RWPE2 (cell line): Measurements from ENCODE around the gene ADRB2.

Source experiments
- ATAC-seq: fragments of 200-7000 bp; cut with Tn5 transposase; 3 replicates; pipeline ENCODE4 v1.9.1; 2021; ENCODE audit warnings: low read depth
- DNase-seq: peaks from one replicate; pipeline ENCODE4 v3.0.0-alpha.2; 2020; ENCODE audit warnings: low spot score
- H3K27ac ChIP-seq: fragments of 450-650 bp; 2 replicates; pipeline ENCODE4 v1.5.1; 2017; ENCODE audit warnings: mild to moderate bottlenecking; ENCODE audit not compliant: poor library complexity, severe bottlenecking
- H3K27me3 ChIP-seq: fragments of 250-450 bp; sonication (Bioruptor Pico); 2 replicates; pipeline ENCODE4 v1.5.1; 2021; ENCODE audit warnings: mild to moderate bottlenecking, moderate library complexity; ENCODE audit not compliant: insufficient read depth, poor library complexity, severe bottlenecking
- H3K36me3 ChIP-seq: fragments of 250-450 bp; sonication (Bioruptor Pico); 2 replicates; pipeline ENCODE4 v1.5.1; 2020; ENCODE audit warnings: low read depth, mild to moderate bottlenecking, moderate library complexity
- H3K4me1 ChIP-seq: fragments of 250-450 bp; sonication (Bioruptor Pico); 2 replicates; pipeline ENCODE4 v1.5.1; 2021; ENCODE audit warnings: mild to moderate bottlenecking, moderate library complexity; ENCODE audit not compliant: insufficient read depth, poor library complexity, severe bottlenecking
- H3K4me3 ChIP-seq: fragments of 250-450 bp; sonication (Bioruptor Pico); 2 replicates; pipeline ENCODE4 v1.5.1; 2021; ENCODE audit warnings: mild to moderate bottlenecking, moderate library complexity; ENCODE audit not compliant: severe bottlenecking
- H3K9me3 ChIP-seq: fragments of 250-450 bp; sonication (Bioruptor Pico); 2 replicates; pipeline ENCODE4 v1.5.1; 2021; ENCODE audit warnings: mild to moderate bottlenecking, moderate library complexity; ENCODE audit not compliant: severe bottlenecking
- TF ChIP-seq, protein P1 (sequence below): fragments of 450-650 bp; IDR thresholded peaks from one replicate; pipeline ENCODE4 v1.5.1; 2017; ENCODE audit warnings: mild to moderate bottlenecking, moderate library complexity; ENCODE audit not compliant: poor library complexity, severe bottlenecking

ADRB2 gene

DNA sequence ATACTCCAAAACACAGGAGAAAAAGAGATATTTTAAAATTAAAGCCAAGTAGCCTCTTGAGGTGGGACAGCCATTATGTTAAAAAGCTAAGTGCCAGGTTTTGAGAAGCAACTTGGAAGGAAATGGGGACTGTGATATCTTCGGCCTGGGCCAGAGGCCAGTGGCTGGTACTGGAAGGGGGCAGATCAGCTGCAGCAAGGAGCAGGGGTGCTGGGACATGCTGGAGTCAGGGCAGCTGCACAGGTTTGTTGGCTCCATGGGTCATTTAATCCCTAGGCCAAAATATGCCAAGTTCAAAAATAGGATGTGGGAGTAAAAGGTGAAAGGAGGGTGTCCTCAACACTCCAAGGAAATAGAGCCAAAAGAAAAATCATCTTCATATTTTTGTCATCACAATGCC, 30.0 kb downstream of the ADRB2 start:
- H3K4me1 ChIP-seq = no peaks in the 10 kb centered on the region
- TF ChIP-seq, protein P1, sequence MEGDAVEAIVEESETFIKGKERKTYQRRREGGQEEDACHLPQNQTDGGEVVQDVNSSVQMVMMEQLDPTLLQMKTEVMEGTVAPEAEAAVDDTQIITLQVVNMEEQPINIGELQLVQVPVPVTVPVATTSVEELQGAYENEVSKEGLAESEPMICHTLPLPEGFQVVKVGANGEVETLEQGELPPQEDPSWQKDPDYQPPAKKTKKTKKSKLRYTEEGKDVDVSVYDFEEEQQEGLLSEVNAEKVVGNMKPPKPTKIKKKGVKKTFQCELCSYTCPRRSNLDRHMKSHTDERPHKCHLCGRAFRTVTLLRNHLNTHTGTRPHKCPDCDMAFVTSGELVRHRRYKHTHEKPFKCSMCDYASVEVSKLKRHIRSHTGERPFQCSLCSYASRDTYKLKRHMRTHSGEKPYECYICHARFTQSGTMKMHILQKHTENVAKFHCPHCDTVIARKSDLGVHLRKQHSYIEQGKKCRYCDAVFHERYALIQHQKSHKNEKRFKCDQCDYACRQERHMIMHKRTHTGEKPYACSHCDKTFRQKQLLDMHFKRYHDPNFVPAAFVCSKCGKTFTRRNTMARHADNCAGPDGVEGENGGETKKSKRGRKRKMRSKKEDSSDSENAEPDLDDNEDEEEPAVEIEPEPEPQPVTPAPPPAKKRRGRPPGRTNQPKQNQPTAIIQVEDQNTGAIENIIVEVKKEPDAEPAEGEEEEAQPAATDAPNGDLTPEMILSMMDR = no peak

DNA sequence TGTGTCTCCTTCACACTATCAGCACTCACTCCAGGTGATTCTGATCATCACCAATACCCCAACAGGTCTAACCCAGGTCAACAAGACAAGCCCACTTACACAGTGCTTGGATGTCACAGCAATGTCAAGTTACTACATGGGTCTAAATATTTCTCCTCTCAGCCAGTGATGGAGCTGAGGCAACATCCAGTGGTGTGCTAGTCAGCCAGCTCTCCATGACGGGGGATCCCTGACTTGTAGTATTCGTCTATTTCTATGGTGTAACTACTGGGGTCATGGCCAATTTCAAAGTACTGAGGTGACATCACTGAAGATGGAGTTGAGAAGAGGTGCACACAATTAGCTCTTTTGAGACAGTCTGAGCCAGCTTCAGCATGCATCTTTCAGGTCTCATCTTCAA, 31.1 kb downstream of the ADRB2 start:
- Histone ChIP-seq H3K27me3 (no peaks in the 10 kb centered on the region), H3K4me1 (no peaks in the 10 kb centered on the region), H3K27ac (no peak overlapping the region), H3K36me3 (no peaks in the 10 kb centered on the region), H3K9me3 (no peaks in the 10 kb centered on the region), H3K4me3 (no peak overlapping the region)
- TF ChIP-seq, protein P1 = no peak
- ATAC-seq (no peak), DNase-seq (no peak)

More for the DNA sequence above, 30.0 kb downstream of the ADRB2 start:
- Histone ChIP-seq H3K27me3 (no peaks in the 10 kb centered on the region), H3K4me3 (no peak overlapping the region), H3K36me3 (no peaks in the 10 kb centered on the region), H3K9me3 (no peaks in the 10 kb centered on the region), H3K27ac (no peak overlapping the region)
- DNase-seq (no peak), ATAC-seq (no peak)

DNA sequence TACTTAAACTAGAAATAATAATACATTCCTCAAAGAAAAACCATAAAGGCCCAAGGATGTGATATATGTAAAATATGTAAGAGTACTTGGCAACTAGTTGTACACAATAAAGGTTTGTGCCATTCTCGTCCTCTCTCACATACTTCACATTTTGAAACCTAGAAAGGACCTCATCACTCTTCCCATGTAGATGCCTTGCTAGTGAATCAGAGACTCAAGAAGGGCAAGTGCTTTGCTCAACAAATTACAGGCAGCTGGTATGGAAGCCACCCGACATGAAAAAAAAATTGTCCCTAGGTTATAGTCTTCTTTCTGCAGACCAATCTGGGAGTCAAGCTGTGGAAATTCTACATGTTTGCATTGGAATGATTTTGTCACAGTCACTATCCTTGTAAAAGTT, 31.7 kb downstream of the ADRB2 start:
- no peaks in the 10 kb centered on the region for H3K27me3 ChIP-seq
- TF ChIP-seq, protein P1 = no peak
- no peak overlapping the region for H3K27ac ChIP-seq
- no peaks in the 10 kb centered on the region for H3K36me3 ChIP-seq
- no peaks in the 10 kb centered on the region for H3K9me3 ChIP-seq
- no peak for ATAC-seq
- no peak overlapping the region for H3K4me3 ChIP-seq
- no peaks in the 10 kb centered on the region for H3K4me1 ChIP-seq
- no peak for DNase-seq

DNA sequence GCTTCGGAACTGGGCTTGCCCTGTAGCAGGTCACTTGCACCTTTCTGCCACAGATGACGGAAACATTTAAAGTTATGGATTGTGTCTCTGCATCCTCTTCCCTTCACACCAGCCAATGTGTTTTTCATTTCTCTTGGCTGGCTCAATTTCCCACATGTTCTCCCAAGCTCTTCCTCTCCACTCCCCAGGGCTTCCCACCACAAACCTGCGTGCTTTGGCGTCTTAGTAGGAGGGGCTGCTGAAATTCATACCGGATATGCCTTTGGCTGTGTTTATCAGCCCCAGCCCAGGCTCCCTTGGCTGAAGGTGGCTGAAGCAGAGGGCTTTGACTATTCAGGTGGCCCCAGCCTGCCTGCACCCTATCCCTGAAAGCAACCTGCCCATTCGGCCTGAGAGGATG, 32.1 kb downstream of the ADRB2 start:
- no peak overlapping the region for H3K4me3 ChIP-seq
- no peaks in the 10 kb centered on the region for H3K9me3 ChIP-seq
- no peaks in the 10 kb centered on the region for H3K27me3 ChIP-seq
- no peaks in the 10 kb centered on the region for H3K4me1 ChIP-seq
- TF ChIP-seq, protein P1 = no peak
- H3K27ac ChIP-seq = no peak overlapping the region
- no peak for ATAC-seq
- H3K36me3 ChIP-seq = no peaks in the 10 kb centered on the region
- DNase-seq = no peak

GRCh38 chr5:148859703-148860102, 33.3 kb downstream of the ADRB2 start:
- TF ChIP-seq, protein P1 = no peak
- DNase-seq (no peak), ATAC-seq (no peak)
- Histone ChIP-seq H3K36me3 (no peaks in the 10 kb centered on the region), H3K9me3 (no peaks in the 10 kb centered on the region), H3K4me1 (no peaks in the 10 kb centered on the region), H3K27me3 (no peaks in the 10 kb centered on the region), H3K27ac (no peak overlapping the region), H3K4me3 (no peak overlapping the region)
